ENCODE data around the gene IP6K2. TPM values are rescaled to one million over a fixed set of nuclear protein-coding genes. Genes with fewer than 3 reads are reported as not detected.

The IP6K2 gene
- total and polyA plus RNA-seq, 2 of the 8 experiments (the other 6 are each of a cell fraction or from before 2014, with no cell fraction given): 95.8 to 144 TPM

DNA sequence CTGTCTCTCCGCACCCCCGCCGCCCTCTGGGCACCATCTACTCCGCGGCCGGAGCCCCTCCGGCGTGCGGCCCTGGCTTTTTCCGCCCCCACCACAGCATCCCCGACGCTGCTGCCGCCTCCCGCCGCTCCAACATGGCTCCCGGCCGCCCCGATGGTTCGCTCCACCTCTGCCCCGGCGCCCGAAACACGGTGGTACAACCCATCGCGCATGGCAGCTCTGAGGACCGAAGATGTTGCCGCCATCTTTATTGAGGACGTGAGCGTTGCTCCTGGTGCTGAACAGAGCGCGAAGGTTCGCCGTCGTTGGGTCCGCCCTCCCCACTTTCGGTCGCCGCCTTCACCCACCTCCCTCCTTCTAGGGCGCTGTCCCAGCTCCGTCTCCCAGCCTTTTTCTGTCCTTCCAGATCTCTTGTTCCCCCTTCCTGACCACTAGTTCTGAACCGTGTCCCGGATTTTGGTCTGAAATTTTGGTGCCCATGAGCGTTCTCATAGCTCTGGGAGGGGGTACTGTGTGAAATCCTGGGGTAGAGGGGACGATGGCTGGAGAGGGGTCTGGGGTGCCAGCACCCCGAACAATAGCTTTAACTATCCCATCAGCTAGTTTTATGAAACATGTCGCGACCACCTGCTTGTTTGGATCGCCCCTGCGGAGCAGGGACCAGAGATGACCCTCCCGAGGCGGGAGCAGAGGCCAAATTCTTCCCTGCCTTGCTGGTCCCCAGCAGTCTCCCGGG lies 54.1 kb downstream of the IP6K2 start, which contains the start of gene CELSR3 (continued):
- no peak for TF ChIP-seq SAP30 (IDR thresholded peaks at IDR 0.05; ENCODE audit: insufficient read depth, insufficient replicate concordance, low read length)
- TF ChIP-seq POLR2AphosphoS5 (IDR thresholded peaks at IDR 0.05; ENCODE audit: low read depth, low read length): peak; percentile 99
- no peak for TF ChIP-seq GABPA (IDR thresholded peaks at IDR 0.05; ENCODE audit: borderline replicate concordance, insufficient read depth, low read length)
- TF ChIP-seq, protein P1, sequence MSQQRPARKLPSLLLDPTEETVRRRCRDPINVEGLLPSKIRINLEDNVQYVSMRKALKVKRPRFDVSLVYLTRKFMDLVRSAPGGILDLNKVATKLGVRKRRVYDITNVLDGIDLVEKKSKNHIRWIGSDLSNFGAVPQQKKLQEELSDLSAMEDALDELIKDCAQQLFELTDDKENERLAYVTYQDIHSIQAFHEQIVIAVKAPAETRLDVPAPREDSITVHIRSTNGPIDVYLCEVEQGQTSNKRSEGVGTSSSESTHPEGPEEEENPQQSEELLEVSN (IDR thresholded peaks at IDR 0.05): no peak; the same call in 1 of the 2 replicates
- TF ChIP-seq RXRA (IDR thresholded peaks at IDR 0.05; ENCODE audit: insufficient read depth, low read depth, low read length): no peak
- TF ChIP-seq RNF2 (IDR thresholded peaks at IDR 0.05; ENCODE audit: borderline replicate concordance, low read depth, low read length, missing control alignments, poor library complexity, severe bottlenecking): no peak
- TF ChIP-seq NANOG (IDR thresholded peaks at IDR 0.05; ENCODE audit: insufficient read depth, low read depth, low read length, poor library complexity, severe bottlenecking): peak; percentile 33
- TF ChIP-seq BRCA1 (IDR thresholded peaks at IDR 0.05; ENCODE audit: low read depth, low read length): peak; percentile 39
- TF ChIP-seq SP1 (IDR thresholded peaks at IDR 0.05; ENCODE audit: low read depth, low read length): peak; percentile 45; the same call in 1 of the 2 replicates
- peak; percentile 90 for TF ChIP-seq CHD1 (IDR thresholded peaks at IDR 0.05; ENCODE audit: low read depth, low read length)
